ENCODE data around the gene PGR. TPM values are rescaled to one million over a fixed set of nuclear protein-coding genes. Genes with fewer than 3 reads are reported as not detected.

PGR gene
- total RNA-seq, 6 experiments from 2014 or later = not detected

DNA sequence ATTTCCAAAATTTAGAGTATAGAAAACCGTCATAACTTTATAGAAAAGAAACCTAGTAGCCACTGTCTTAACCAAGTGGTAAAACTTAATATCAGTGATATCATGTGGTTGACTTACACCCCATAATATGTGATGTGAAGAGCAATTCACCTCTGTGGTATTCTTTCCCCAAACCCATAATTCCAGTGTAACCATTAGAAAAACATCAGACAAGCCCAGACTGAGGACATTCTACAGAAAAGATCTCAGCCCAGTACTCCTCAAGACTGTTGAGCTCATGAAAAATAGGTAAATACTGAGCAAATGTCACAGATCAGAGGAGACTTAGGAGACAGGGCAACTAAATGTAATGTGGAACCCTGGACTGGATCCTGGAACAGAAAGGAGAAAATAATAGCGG lies 134.6 kb downstream of the PGR start:
- H3K4me3 Mint-ChIP-seq = no peak overlapping the region
- H3K36me3 Mint-ChIP-seq (ENCODE audit: low read depth) = no peaks in the 10 kb centered on the region
- no peaks in the 10 kb centered on the region for H3K4me1 Mint-ChIP-seq (ENCODE audit: low read depth)
- DNase-seq = no peak
- H3K27me3 Mint-ChIP-seq (ENCODE audit: insufficient read depth) = no peaks in the 10 kb centered on the region
- H3K27ac Mint-ChIP-seq = no peak overlapping the region
- H3K9me3 Mint-ChIP-seq = no peaks in the 10 kb centered on the region; the same call in 1 of the 2 replicates
- TF ChIP-seq, protein P1, sequence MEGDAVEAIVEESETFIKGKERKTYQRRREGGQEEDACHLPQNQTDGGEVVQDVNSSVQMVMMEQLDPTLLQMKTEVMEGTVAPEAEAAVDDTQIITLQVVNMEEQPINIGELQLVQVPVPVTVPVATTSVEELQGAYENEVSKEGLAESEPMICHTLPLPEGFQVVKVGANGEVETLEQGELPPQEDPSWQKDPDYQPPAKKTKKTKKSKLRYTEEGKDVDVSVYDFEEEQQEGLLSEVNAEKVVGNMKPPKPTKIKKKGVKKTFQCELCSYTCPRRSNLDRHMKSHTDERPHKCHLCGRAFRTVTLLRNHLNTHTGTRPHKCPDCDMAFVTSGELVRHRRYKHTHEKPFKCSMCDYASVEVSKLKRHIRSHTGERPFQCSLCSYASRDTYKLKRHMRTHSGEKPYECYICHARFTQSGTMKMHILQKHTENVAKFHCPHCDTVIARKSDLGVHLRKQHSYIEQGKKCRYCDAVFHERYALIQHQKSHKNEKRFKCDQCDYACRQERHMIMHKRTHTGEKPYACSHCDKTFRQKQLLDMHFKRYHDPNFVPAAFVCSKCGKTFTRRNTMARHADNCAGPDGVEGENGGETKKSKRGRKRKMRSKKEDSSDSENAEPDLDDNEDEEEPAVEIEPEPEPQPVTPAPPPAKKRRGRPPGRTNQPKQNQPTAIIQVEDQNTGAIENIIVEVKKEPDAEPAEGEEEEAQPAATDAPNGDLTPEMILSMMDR (IDR thresholded peaks at IDR 0.05) = no peak

DNA sequence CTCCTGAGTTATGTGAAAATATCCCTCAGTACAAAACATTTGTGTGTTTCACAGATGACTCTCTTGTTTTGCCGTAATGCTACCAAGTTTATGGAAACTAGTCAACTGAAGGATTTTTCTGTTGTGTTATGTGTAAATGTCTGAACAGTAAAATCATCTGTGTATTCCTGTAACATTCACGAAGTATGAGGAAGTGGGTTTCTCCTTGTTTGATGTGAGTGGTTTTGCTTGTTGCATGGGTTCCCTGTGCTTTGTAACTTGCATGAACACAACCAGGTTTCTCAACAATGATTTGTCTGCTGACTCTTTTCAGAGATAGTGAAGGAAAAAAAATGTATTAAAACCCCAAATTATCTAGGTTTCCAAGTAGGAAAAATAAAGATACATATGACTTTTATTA lies 138.1 kb downstream of the PGR start:
- no peak overlapping the region for H3K4me3 Mint-ChIP-seq
- H3K27ac Mint-ChIP-seq = no peak overlapping the region
- H3K27me3 Mint-ChIP-seq (ENCODE audit: insufficient read depth) = no peaks in the 10 kb centered on the region
- no peak for DNase-seq
- H3K9me3 Mint-ChIP-seq = no peaks in the 10 kb centered on the region
- TF ChIP-seq, protein P1 (IDR thresholded peaks at IDR 0.05) = no peak
- no peaks in the 10 kb centered on the region for H3K36me3 Mint-ChIP-seq (ENCODE audit: low read depth)
- H3K4me1 Mint-ChIP-seq (ENCODE audit: low read depth) = no peaks in the 10 kb centered on the region

DNA sequence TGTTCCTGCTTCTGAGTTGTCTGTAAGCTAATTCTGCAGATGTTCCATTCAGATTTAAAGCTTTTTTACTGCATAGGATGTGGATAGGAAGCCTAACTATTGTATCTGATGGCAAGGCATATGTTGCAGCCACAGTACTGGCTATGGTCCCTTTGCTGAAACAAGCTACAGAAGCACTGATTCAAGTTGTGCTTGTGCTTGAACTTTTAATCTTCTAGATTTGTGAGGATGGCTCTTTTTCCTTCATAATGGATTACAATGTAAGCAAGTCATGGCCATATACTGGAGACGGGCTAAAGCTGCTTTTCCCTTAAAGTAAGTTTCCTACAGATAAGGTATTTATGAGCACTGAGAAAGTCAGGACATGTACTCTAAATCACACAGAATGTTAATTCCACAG lies 138.7 kb downstream of the PGR start:
- no peak for DNase-seq
- no peak overlapping the region for H3K4me3 Mint-ChIP-seq
- H3K27me3 Mint-ChIP-seq (ENCODE audit: insufficient read depth) = no peaks in the 10 kb centered on the region
- no peaks in the 10 kb centered on the region for H3K9me3 Mint-ChIP-seq
- no peaks in the 10 kb centered on the region for H3K4me1 Mint-ChIP-seq (ENCODE audit: low read depth)
- TF ChIP-seq, protein P1 (IDR thresholded peaks at IDR 0.05) = no peak
- H3K36me3 Mint-ChIP-seq (ENCODE audit: low read depth) = no peaks in the 10 kb centered on the region
- H3K27ac Mint-ChIP-seq = no peak overlapping the region

DNA sequence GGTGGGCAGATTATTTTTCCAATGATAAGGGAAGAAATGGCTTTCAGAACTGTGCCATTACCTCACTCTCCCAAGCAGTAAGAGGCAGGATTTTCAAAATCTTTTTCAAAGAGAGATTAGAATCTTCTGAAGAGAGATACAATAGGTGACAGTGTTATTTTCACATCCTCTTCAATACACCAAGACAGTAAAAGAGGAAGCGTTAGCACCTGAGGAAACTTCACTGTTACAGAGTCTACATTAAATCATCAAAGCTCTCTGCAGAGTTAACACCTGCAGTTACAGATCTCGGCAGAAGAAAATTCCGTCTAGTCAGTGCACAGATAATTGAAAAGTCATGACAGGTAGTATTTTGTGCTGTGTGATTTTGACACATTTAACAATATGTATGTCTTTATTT lies 144.9 kb downstream of the PGR start:
- Mint-ChIP-seq H3K4me1 (ENCODE audit: low read depth) (no peaks in the 10 kb centered on the region), H3K27me3 (ENCODE audit: insufficient read depth) (no peaks in the 10 kb centered on the region; the same call in 1 of the 2 replicates), H3K4me3 (no peak overlapping the region), H3K9me3 (no peaks in the 10 kb centered on the region), H3K27ac (no peak overlapping the region), H3K36me3 (ENCODE audit: low read depth) (no peaks in the 10 kb centered on the region)
- TF ChIP-seq, protein P1 (IDR thresholded peaks at IDR 0.05) = no peak
- DNase-seq = no peak

DNA sequence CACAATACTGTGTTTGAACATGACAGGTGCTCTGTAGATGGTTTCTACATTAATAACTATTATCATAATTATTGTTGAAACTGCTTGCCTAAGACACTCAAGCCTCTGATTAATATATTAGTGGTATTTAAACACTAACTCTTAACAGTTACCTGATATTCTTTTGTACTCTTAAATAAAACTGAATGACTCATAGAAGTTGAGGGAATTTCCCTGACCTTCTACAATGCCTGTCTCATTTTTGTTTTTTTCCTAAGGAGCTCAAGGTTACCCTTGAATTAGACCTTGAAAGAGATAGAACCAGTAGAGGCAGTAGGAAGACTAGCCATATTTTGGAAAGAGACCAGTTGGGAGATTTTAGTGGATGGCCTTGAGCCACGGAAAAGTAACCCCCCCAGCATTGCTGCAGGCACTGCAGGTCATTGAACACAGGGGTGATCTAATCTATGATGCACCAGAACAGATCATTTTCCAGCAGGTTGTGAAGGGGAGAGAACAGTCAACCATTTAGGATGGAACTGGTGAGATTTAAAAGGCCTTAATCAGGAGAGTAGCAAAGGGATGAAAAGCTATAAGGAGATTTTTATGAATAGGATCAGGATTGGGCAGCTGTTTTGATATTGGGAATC lies 148.3 kb downstream of the PGR start:
- H3K9me3 Mint-ChIP-seq = no peaks in the 10 kb centered on the region
- H3K4me3 Mint-ChIP-seq = no peak overlapping the region
- TF ChIP-seq, protein P1 (IDR thresholded peaks at IDR 0.05) = no peak
- no peak for DNase-seq
- no peaks in the 10 kb centered on the region for H3K36me3 Mint-ChIP-seq (ENCODE audit: low read depth)
- no peak overlapping the region for H3K27ac Mint-ChIP-seq
- H3K27me3 Mint-ChIP-seq (ENCODE audit: insufficient read depth) = no peaks in the 10 kb centered on the region; the same call in 1 of the 2 replicates
- H3K4me1 Mint-ChIP-seq (ENCODE audit: low read depth) = no peaks in the 10 kb centered on the region
